ENCODE results near the gene GIMD1.
"Not testable (repeated sequence)": the region's sequence is repeated elsewhere in the genome, so short reads cannot be mapped to it uniquely, and the experiment has no call there.

GIMD1 gene

GRCh38 chr4:106368678-106369077, at the start of gene GIMD1:
Gene GIMD1 (minus strand): TSS chr4:106368778. CDS start chr4:106367435, 1,343 bp downstream.
- H3K36me3 ChIP-seq (ENCODE audit: control insufficient read depth, insufficient read depth, low read length, severe bottlenecking): no peaks in the 10 kb centered on the region
- no peak for DNase-seq (ENCODE audit: low read depth)
- no peaks in the 10 kb centered on the region for H3K27me3 ChIP-seq (replicated peaks; ENCODE audit: control insufficient read depth, insufficient read depth, low read length)
- no peaks in the 10 kb centered on the region for H3K9me3 ChIP-seq (ENCODE audit: control insufficient read depth, low read length)
- peak within 1 kb of the TSS; percentile 68 for H3K4me3 ChIP-seq (ENCODE audit: low read length)
- H3K9ac ChIP-seq (ENCODE audit: low read length): peak within 1 kb of the TSS; percentile 67
- peaks cover 24% of the 10 kb centered on the region for H3K4me1 ChIP-seq (ENCODE audit: control insufficient read depth, insufficient read depth, low read length)

- H3K36me3 ChIP-seq (ENCODE audit: control insufficient read depth, insufficient read depth, low read length, severe bottlenecking): no peaks in the 10 kb centered on the region
- no peaks in the 10 kb centered on the region for H3K27me3 ChIP-seq (replicated peaks; ENCODE audit: control insufficient read depth, insufficient read depth, low read length)
Measured at GRCh38 chr4:106414366-106414765, 45.8 kb upstream of the GIMD1 start.

GRCh38 chr4:106409901-106410889, 41.6 kb upstream of the GIMD1 start:
- Histone ChIP-seq H3K4me3 (ENCODE audit: low read length) (no peak overlapping the region), H3K9me3 (ENCODE audit: control insufficient read depth, low read length) (no peaks in the 10 kb centered on the region), H3K27me3 (replicated peaks; ENCODE audit: control insufficient read depth, insufficient read depth, low read length) (no peaks in the 10 kb centered on the region), H3K9ac (ENCODE audit: low read length) (no peak overlapping the region), H3K36me3 (ENCODE audit: control insufficient read depth, insufficient read depth, low read length, severe bottlenecking) (no peaks in the 10 kb centered on the region), H3K4me1 (ENCODE audit: control insufficient read depth, insufficient read depth, low read length) (no peaks in the 10 kb centered on the region)
- no peak for DNase-seq (ENCODE audit: low read depth)

More at GRCh38 chr4:106414366-106414765, 45.8 kb upstream of the GIMD1 start:
- DNase-seq (ENCODE audit: low read depth): no peak
- Histone ChIP-seq H3K4me3 (ENCODE audit: low read length) (no peak overlapping the region), H3K9ac (ENCODE audit: low read length) (no peak overlapping the region), H3K4me1 (ENCODE audit: control insufficient read depth, insufficient read depth, low read length) (no peaks in the 10 kb centered on the region), H3K9me3 (ENCODE audit: control insufficient read depth, low read length) (no peaks in the 10 kb centered on the region)

- DNase-seq (ENCODE audit: low read depth); H3K9me3 ChIP-seq (ENCODE audit: control insufficient read depth, low read length); H3K9ac ChIP-seq (ENCODE audit: low read length); H3K36me3 ChIP-seq (ENCODE audit: control insufficient read depth, insufficient read depth, low read length, severe bottlenecking); H3K4me3 ChIP-seq (ENCODE audit: low read length); H3K4me1 ChIP-seq (ENCODE audit: control insufficient read depth, insufficient read depth, low read length); H3K27me3 ChIP-seq (replicated peaks; ENCODE audit: control insufficient read depth, insufficient read depth, low read length): not testable (repeated sequence)
Measured at GRCh38 chr4:106408004-106408403, 39.4 kb upstream of the GIMD1 start.

- peaks cover 40% of the 10 kb centered on the region for H3K9me3 ChIP-seq (ENCODE audit: control insufficient read depth, low read length)
Measured at GRCh38 chr4:106401157-106401556, 32.6 kb upstream of the GIMD1 start.

GRCh38 chr4:106398898-106399297, 30.3 kb upstream of the GIMD1 start:
- not testable (repeated sequence) for H3K36me3 ChIP-seq (ENCODE audit: control insufficient read depth, insufficient read depth, low read length, severe bottlenecking); H3K9ac ChIP-seq (ENCODE audit: low read length); H3K27me3 ChIP-seq (replicated peaks; ENCODE audit: control insufficient read depth, insufficient read depth, low read length); H3K4me1 ChIP-seq (ENCODE audit: control insufficient read depth, insufficient read depth, low read length); DNase-seq (ENCODE audit: low read depth); H3K4me3 ChIP-seq (ENCODE audit: low read length)
- H3K9me3 ChIP-seq (ENCODE audit: control insufficient read depth, low read length): peaks cover 52% of the 10 kb centered on the region

More at GRCh38 chr4:106401157-106401556, 32.6 kb upstream of the GIMD1 start:
- H3K36me3 ChIP-seq (ENCODE audit: control insufficient read depth, insufficient read depth, low read length, severe bottlenecking): no peaks in the 10 kb centered on the region
- H3K27me3 ChIP-seq (replicated peaks; ENCODE audit: control insufficient read depth, insufficient read depth, low read length): no peaks in the 10 kb centered on the region
- no peaks in the 10 kb centered on the region for H3K4me1 ChIP-seq (ENCODE audit: control insufficient read depth, insufficient read depth, low read length)
- no peak overlapping the region for H3K9ac ChIP-seq (ENCODE audit: low read length)
- H3K4me3 ChIP-seq (ENCODE audit: low read length): no peak overlapping the region
- no peak for DNase-seq (ENCODE audit: low read depth)

- no peaks in the 10 kb centered on the region for H3K27me3 ChIP-seq (replicated peaks; ENCODE audit: control insufficient read depth, insufficient read depth, low read length)
- no peak for DNase-seq (ENCODE audit: low read depth)
- no peak overlapping the region for H3K9ac ChIP-seq (ENCODE audit: low read length)
- H3K9me3 ChIP-seq (ENCODE audit: control insufficient read depth, low read length): peaks cover 47% of the 10 kb centered on the region
- H3K4me1 ChIP-seq (ENCODE audit: control insufficient read depth, insufficient read depth, low read length): no peaks in the 10 kb centered on the region
- H3K4me3 ChIP-seq (ENCODE audit: low read length): no peak overlapping the region
- no peaks in the 10 kb centered on the region for H3K36me3 ChIP-seq (ENCODE audit: control insufficient read depth, insufficient read depth, low read length, severe bottlenecking)
Measured at GRCh38 chr4:106395582-106395981, 27.0 kb upstream of the GIMD1 start.

- H3K36me3 ChIP-seq (ENCODE audit: control insufficient read depth, insufficient read depth, low read length, severe bottlenecking): no peaks in the 10 kb centered on the region
- no peaks in the 10 kb centered on the region for H3K4me1 ChIP-seq (ENCODE audit: control insufficient read depth, insufficient read depth, low read length)
- H3K9ac ChIP-seq (ENCODE audit: low read length): no peak overlapping the region
- H3K27me3 ChIP-seq (replicated peaks; ENCODE audit: control insufficient read depth, insufficient read depth, low read length): no peaks in the 10 kb centered on the region
- H3K4me3 ChIP-seq (ENCODE audit: low read length): no peak overlapping the region
- H3K9me3 ChIP-seq (ENCODE audit: control insufficient read depth, low read length): peaks cover 12% of the 10 kb centered on the region
- DNase-seq (ENCODE audit: low read depth): no peak
Measured at GRCh38 chr4:106385853-106386393, 17.3 kb upstream of the GIMD1 start.

GRCh38 chr4:106384878-106385277, 16.3 kb upstream of the GIMD1 start:
- Histone ChIP-seq H3K27me3 (replicated peaks; ENCODE audit: control insufficient read depth, insufficient read depth, low read length) (no peaks in the 10 kb centered on the region), H3K36me3 (ENCODE audit: control insufficient read depth, insufficient read depth, low read length, severe bottlenecking) (no peaks in the 10 kb centered on the region), H3K4me3 (ENCODE audit: low read length) (no peak overlapping the region), H3K9ac (ENCODE audit: low read length) (no peak overlapping the region), H3K9me3 (ENCODE audit: control insufficient read depth, low read length) (peaks cover 12% of the 10 kb centered on the region), H3K4me1 (ENCODE audit: control insufficient read depth, insufficient read depth, low read length) (no peaks in the 10 kb centered on the region)
- no peak for DNase-seq (ENCODE audit: low read depth)

GRCh38 chr4:106380179-106380578, 11.6 kb upstream of the GIMD1 start:
- Histone ChIP-seq H3K9ac (ENCODE audit: low read length) (no peak overlapping the region), H3K36me3 (ENCODE audit: control insufficient read depth, insufficient read depth, low read length, severe bottlenecking) (no peaks in the 10 kb centered on the region), H3K4me3 (ENCODE audit: low read length) (no peak overlapping the region), H3K27me3 (replicated peaks; ENCODE audit: control insufficient read depth, insufficient read depth, low read length) (no peaks in the 10 kb centered on the region), H3K9me3 (ENCODE audit: control insufficient read depth, low read length) (peaks cover 5% of the 10 kb centered on the region), H3K4me1 (ENCODE audit: control insufficient read depth, insufficient read depth, low read length) (no peaks in the 10 kb centered on the region)
- no peak for DNase-seq (ENCODE audit: low read depth)

- Histone ChIP-seq H3K4me3 (ENCODE audit: low read length) (no peak overlapping the region), H3K9me3 (ENCODE audit: control insufficient read depth, low read length) (no peaks in the 10 kb centered on the region), H3K9ac (ENCODE audit: low read length) (no peak overlapping the region), H3K27me3 (replicated peaks; ENCODE audit: control insufficient read depth, insufficient read depth, low read length) (no peaks in the 10 kb centered on the region), H3K4me1 (ENCODE audit: control insufficient read depth, insufficient read depth, low read length) (peaks cover 6% of the 10 kb centered on the region), H3K36me3 (ENCODE audit: control insufficient read depth, insufficient read depth, low read length, severe bottlenecking) (no peaks in the 10 kb centered on the region)
- DNase-seq (ENCODE audit: low read depth): no peak
Measured at GRCh38 chr4:106373026-106373425, 4.4 kb upstream of the GIMD1 start.
